RWPE1 (cell line): Measurements from ENCODE around the gene APLF.

ENCODE experiments used
- CTCF ChIA-PET: fragments of 350-600 bp; sonication (Branson Sonifier 250); formaldehyde crosslinking; extraction: SDS; loops from one replicate; lab custom pipeline; 2021; lab: Yijun Ruan, JAX
- POLR2A ChIA-PET: fragments of 400-600 bp; formaldehyde crosslinking; extraction: SDS; loops from one replicate; lab custom pipeline; 2020; ENCODE audit warnings: antibody characterized with exemption; ENCODE audit not compliant: low non-redundant PET; lab: Yijun Ruan, JAX
- DNase-seq: peaks from one replicate; pipeline ENCODE4 v3.0.0; 2012; ENCODE audit warnings: low spot score
- H3K27ac ChIP-seq: fragments of 450-650 bp; 2 replicates; pipeline ENCODE4 v1.5.1; 2017
- CTCF ChIP-seq: fragments of 450-650 bp; conservative IDR thresholded peaks from 2 replicates; pipeline ENCODE4 v1.5.1; 2017; ENCODE audit warnings: low read depth, mild to moderate bottlenecking

APLF gene

GRCh38 chr2:68556381-68556780, 89.0 kb downstream of the APLF start:
- DNase-seq = peak; percentile 38
- H3K27ac ChIP-seq = no peak overlapping the region
- ChIA-PET POLR2A (no interaction called here), CTCF (no interaction called here)
- TF ChIP-seq CTCF = no peak

- CTCF ChIA-PET = interaction anchor here (0.8 kb wide), 1 partner anchor 193 kb away, joined by 4 read pairs; no protein-coding TSS in a partner anchor
- POLR2A ChIA-PET = no interaction called here
- no peak overlapping the region for H3K27ac ChIP-seq
- DNase-seq = no peak
- TF ChIP-seq CTCF = no peak
These were observed 91.2 kb downstream of the APLF start for GRCh38 chr2:68558576-68558975.

GRCh38 chr2:68559692-68560091, 92.3 kb downstream of the APLF start:
- no peak for DNase-seq
- no peak for TF ChIP-seq CTCF
- no peak overlapping the region for H3K27ac ChIP-seq
- CTCF ChIA-PET = interaction anchor here (0.7 kb wide), 1 partner anchor 24 kb away, joined by 4 read pairs; no protein-coding TSS in a partner anchor
- POLR2A ChIA-PET = no interaction called here

GRCh38 chr2:68560545-68560944, 93.2 kb downstream of the APLF start:
- ChIA-PET CTCF (interaction anchor here (0.6 to 0.7 kb wide), 2 partner anchors 22 to 25 kb away, joined by 4 to 5 read pairs; no protein-coding TSS in a partner anchor), POLR2A (no interaction called here)

GRCh38 chr2:68561372-68561771, 94.0 kb downstream of the APLF start:
- peak; percentile 32 for DNase-seq
- POLR2A ChIA-PET = no interaction called here
- no peak overlapping the region for H3K27ac ChIP-seq
- CTCF ChIA-PET = no interaction called here
- TF ChIP-seq CTCF = no peak

More at GRCh38 chr2:68560545-68560944, 93.2 kb downstream of the APLF start:
- no peak for DNase-seq
- no peak overlapping the region for H3K27ac ChIP-seq
- TF ChIP-seq CTCF = no peak

- POLR2A ChIA-PET = no interaction called here
- TF ChIP-seq CTCF = no peak
- CTCF ChIA-PET = interaction anchor here (0.6 kb wide), 1 partner anchor 195 kb away, joined by 5 read pairs; no protein-coding TSS in a partner anchor
These were observed 95.5 kb downstream of the APLF start for GRCh38 chr2:68562934-68563333.

More at GRCh38 chr2:68562934-68563333, 95.5 kb downstream of the APLF start:
- DNase-seq = no peak
- H3K27ac ChIP-seq = no peak overlapping the region
